ENCODE results near the gene TCF23.

GRCh38 chr2:27139310-27139709 is 9.5 kb upstream of the TCF23 start, which contains the start of gene PRR30:
- no peak for TF ChIP-seq CTCF (IDR thresholded peaks at IDR 0.05)
- no peak for TF ChIP-seq POLR2A (IDR thresholded peaks at IDR 0.05)
